Sciatic nerve (tissue), 2 donors: ENCODE data around the gene CAPS. TPM values are rescaled to one million over a fixed set of nuclear protein-coding genes. Genes with fewer than 3 reads are reported as not detected.
"Not testable (repeated sequence)": the region's sequence is repeated elsewhere in the genome, so short reads cannot be mapped to it uniquely, and the experiment has no call there.

ENCODE experiments used
- ATAC-seq: fragments of 200-7000 bp; cut with Tn5 transposase; one replicate; pipeline ENCODE4 v1.9.1; 2020; ENCODE audit warnings: mild to moderate bottlenecking, moderate library complexity
- DNase-seq: peaks from one replicate; pipeline ENCODE4 v3.0.0-alpha.2; 2020; ENCODE audit warnings: low spot score
- intact Hi-C: fragments of 100-400 bp; cut with DNase I; formaldehyde crosslinking; loops from one replicate; pipeline ENCODE4 v1.14.2; 2022
- total RNA-seq: library from RNA; stranded (reverse); fragmentation: NEBNext Ultra II Directional; extraction: Animal tissue kit (Norgen Biotek cat#: 25700); gene quantifications from one replicate; pipeline ENCODE4 v1.2.1, GENCODE V29; 2021
- donor health status: DM: no; HTN: no; CAD: no.
- donor health status: DM: no; HTN: no; CAD: no.

CAPS gene
- total RNA-seq, 1 donor from 2014 or later: 80.2 TPM

DNA sequence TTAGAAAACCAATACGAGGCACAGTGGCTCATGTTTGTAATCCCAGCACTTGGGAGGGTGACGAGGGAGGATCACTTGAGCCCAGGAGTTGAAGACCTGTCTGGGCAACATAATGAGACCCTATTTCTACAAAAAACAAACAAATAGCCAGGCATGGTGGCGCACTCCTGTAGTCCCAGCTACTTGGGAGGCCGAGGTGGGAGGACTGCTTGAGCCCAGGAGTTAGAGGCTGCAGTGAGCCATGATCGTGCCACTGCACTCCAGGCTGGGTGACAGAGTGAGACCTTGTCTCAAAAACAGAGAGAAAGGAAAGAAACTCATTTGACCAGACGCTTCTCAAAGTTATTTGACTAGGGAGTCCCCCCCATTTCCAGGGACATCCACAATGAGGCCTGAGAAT, 49.2 kb downstream of the CAPS start:
- ATAC-seq, intact Hi-C loops, DNase-seq: not testable (repeated sequence)

DNA sequence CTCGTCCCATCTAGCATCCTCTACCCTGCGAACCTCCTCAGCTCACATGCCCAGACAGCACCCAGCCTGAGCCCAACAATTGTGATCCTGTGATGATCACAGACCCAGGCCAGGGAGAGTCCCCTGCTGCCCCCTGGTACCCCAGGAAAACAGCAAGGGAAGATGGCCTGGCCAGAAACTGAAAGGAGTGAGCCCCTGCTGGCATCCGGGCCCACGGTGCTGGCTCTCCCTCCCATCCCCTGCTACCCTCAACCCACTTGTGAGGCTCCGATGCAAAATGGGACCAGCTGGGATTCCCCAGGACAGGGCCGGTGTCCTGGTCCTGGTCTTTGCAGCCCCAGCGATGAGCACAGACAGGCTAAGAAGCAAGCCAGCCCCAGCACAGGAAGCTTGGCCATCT, 49.8 kb downstream of the CAPS start:
- DNase-seq: no peak
- no peak for ATAC-seq
- intact Hi-C loops: no loop called here

DNA sequence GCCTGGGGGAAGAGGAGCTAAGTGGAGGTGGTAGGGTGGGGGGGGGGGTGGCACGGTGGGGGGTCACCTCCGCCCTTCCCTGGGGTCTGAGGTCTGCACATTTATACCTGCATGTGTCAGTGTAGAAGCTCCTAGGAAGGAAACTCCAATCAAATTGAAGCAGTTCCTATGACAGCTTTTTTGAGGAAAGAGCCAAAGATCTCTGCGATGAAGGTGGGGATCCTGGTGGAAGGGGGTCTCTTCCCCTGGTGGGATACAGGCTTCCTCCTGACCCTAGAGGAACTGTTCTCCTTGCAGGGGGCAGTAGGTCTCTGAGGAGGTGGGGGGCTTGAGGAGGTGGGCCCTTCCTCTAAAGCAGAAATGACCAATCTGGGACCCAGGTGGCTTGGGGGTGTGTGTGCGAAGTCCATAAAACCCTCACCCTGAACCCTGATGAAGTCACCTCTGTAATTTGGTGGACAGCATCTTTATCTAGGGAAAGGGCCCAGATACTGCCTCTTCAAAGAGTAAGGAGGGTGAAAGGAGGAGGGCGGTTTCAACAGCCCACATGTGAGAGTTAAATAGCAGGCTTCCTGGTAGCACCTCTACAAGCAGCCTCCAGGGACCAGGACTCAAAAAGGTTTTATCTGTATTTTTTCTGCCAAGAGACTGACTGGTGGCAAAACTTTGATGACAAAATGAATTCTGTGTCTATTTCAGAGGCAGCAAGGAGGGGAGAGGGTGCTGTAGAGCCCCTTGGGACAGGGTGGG, 50.9 kb downstream of the CAPS start:
- intact Hi-C loops: no loop called here
- DNase-seq (no peak), ATAC-seq (no peak)

Other genes starting within 250 kb of the CAPS start
- 35.9 TPM for gene MICOS13, start 233.7 kb upstream of the CAPS start, total RNA-seq
- gene HSD11B1L, start 233.2 kb upstream of the CAPS start, total RNA-seq: 3.7 TPM
- gene RPL36, start 224.0 kb upstream of the CAPS start, total RNA-seq: 601 TPM
- 48.8 TPM for gene LONP1, start 194.1 kb upstream of the CAPS start, total RNA-seq
- gene CATSPERD, start 193.6 kb upstream of the CAPS start, total RNA-seq: not detected
- 1.0 TPM for gene PRR22, start 129.5 kb upstream of the CAPS start, total RNA-seq
- 27.9 TPM for gene DUS3L, start 123.1 kb upstream of the CAPS start, total RNA-seq
- gene NRTN, start 109.2 kb upstream of the CAPS start, total RNA-seq: not detected
- not detected for gene FUT6, start 74.6 kb upstream of the CAPS start, total RNA-seq
- not detected for gene FUT3, start 62.8 kb upstream of the CAPS start, total RNA-seq
- 0.18 TPM for gene FUT5, start 43.7 kb upstream of the CAPS start, total RNA-seq
- 134 TPM for gene NDUFA11, start 10.5 kb upstream of the CAPS start, total RNA-seq
- 7.1 TPM for gene VMAC, start 9.4 kb upstream of the CAPS start, total RNA-seq
- 76.3 TPM for gene RANBP3, start 63.9 kb downstream of the CAPS start, total RNA-seq
- 12.7 TPM for gene RFX2, start 196.2 kb downstream of the CAPS start, total RNA-seq
- gene ACSBG2, start 221.4 kb downstream of the CAPS start, total RNA-seq: not detected